HTERT RPE-1 (cell line): ENCODE results near the gene ETV6.

Experiments
- in situ Hi-C: fragments of 300-500 bp; cut with MboI; formaldehyde crosslinking; loops from 4 replicates; pipeline ENCODE4 v1.14.3; 2020; ENCODE audit warnings: low sequenced_read_pairs

The ETV6 gene

GRCh38 chr12:11642785-11643184 is 6.7 kb upstream of the ETV6 start:
- in situ Hi-C loops = no loop called here

GRCh38 chr12:11645391-11645790 is 4.1 kb upstream of the ETV6 start:
- in situ Hi-C loops = no loop called here

DNA sequence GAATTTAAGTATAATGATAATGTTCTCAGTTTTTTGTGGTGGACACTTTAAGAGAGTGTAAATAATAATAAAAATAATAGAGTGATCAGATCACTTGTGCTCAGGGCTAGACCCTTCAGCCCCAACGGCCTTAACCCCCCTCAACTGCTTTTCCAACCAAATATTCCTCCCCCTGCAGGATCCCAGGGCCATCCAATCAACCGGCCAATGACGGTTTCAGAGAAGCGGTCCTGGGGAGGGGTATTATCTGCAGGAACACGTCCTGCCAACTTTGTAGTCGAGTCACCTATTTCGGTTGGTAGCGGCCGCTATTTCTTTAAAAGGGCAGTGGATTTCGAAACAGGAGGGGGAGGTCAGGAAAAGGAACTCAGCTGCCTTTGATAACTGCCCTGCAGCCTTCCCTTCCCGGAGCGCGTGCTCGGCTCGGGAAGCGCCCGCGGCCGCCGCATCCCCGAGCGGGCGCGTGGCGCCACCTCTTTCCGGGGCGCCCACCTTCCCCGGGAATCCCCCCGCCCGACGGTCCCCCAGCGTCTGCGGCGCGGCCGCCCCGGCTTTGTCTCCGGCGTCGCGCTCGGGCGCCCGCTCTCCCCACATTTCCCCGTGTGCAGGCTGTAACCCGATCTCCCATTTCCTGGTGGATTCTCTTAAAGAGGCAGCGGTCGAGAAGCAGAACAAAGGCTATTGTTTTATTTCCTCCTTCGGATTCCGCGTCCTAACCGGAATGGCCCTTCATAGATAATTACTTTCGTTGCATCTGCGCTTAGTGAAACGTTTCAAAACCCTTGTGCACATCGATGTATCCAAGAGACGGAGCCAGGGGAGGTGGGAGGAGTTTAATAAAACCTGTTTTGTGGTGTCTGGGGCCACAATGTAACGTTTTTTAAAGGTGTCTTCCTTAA is 711 bp upstream of the ETV6 start:
- in situ Hi-C loops = no loop called here

DNA sequence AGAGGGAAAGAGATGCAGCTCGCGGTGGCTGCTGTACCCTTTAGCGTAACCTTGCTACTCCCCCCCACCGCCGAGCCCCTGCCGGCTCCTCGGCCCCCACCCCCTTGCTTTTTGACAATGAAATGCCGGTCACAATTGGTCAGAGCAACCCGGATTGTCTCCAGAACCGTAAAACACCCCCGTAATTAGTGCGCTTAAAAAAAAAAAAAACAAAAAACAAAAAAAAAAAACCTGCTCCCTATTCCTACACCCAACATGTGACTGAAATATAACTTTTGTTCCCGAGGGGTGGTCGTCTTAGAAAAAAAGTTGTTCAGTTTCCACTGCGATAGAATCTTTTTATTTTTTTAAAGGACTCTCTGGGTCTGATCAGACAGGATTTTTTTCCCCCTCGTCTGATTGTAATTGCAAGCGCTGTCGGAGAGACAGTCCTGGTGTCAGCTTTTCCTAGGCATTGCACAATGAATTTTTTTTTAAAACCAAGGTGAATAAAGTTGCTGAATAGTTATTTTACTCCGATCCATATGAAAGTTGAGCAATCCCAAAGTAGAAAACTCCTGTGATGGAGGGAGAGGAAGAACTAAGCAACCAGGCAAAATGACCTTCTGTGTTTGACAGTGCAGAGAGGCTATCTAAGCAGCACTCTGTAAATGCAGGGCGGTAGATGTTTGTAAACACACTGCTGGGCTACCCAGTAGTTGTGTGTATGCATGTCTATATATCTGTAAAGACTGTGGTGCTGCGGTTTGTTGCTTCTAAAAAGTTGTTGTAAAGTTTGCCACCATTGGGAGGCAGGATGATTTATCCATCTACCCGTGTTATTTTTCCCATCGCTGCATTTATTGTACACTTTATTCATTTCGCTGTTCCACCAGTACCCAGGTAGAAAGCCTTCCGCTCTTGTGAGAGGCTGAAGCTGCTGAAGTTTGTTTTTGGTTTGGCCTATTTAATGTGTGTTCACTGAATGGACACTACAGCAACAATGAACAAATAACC is 1.1 kb downstream of the ETV6 start:
- in situ Hi-C loops = no loop called here

- in situ Hi-C loops = no loop called here
Measured at GRCh38 chr12:11651381-11651780, 1.9 kb downstream of the ETV6 start.

GRCh38 chr12:11651785-11652184 is 2.3 kb downstream of the ETV6 start:
- in situ Hi-C loops = no loop called here

DNA sequence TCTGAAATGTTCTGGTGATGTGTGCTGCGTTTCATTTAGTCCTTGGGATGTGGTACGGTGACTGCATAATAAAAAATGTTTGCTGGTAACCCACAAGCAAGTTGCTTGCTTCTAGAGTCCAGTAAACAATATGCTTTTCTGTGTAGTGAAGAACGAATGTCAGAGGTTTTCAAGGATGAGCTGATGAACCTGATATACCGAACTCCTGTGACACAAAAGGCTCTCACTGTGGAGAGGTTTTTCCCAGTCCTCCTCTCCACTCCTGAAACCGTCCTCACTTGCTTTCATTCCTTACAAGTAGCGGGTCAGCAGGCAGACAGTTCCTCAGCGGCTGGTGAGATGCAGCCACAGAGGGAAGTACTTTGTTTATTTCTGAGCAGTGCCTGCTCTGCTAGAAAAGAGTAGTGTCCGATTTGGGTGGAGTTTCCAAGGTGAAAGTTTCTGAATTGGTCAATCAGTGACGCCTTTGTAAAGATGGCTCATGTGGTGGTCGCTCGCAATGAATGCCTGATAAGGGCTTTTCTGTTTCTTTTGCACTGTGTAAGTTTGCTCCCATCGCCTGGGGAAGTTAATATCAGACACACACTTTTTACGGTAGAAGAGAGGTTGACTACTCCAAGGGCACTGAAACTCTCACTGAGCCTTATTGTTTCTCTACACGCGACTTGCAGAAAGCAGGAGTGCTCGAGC is 3.0 kb downstream of the ETV6 start:
- in situ Hi-C loops = no loop called here

DNA sequence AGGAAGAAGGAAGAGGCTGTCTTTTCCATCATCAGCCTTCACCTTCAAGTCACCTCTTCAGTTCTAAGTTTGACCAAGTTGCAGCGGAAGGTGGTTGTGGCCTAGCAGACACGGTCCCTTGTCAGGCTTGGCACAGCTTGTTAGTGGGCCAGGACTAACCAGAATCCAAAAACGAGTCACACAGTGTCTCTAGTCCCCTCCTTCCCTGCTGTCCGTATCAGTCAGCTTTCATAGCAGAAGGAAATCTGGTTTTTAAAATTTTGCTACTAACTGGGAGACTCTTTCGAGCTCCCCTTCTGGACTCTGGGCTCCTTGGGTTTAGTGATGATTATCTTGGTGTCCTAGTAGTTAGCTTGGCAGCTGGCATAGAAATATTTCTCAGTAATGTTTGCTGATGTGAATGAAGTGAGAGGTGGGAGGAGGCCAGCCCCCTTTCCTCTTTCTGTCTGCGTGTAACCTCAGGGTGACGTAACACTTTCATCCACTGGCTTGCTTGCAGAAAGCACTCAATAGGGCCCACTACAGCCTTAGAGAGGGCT is 3.8 kb downstream of the ETV6 start:
- in situ Hi-C loops = no loop called here

DNA sequence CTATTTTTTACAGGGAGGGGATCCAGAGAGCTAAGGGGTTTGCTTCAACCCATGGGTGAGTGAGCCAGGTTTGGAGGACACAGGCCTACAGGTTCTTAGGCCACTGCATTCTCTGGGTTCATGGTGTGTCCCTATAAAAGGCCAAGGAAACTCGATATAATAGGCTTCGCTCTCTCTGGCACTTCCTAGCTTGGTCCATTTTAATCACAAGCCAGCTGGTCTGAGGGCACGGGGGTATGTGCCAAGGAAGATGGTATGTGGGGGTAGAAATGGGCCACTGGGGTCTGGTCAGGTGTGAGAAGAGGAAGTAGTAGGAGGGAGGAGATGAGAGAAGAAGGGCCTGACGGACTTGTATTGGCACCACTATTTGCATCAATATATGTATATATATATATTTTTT is 4.9 kb downstream of the ETV6 start:
- in situ Hi-C loops = no loop called here

GRCh38 chr12:11654802-11655201 is 5.3 kb downstream of the ETV6 start:
- in situ Hi-C loops = no loop called here

DNA sequence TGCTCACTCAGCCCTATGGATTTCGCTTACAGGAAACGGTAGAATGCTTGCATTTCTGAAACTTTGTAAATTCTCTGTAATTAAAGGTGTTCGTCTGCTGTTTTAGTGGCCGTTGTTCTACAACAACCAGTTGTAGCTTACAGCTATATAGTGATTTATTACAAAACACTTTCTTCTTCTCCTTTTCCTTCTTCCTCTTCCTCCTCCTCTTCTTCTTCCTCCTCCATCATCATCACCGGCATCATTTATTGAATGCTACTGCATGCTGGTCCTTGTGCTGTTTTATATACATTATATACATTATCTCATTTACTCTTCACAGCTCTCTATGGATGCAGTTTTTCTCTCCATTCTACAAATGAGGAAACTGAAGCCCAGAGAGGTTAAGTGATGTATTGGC is 6.4 kb downstream of the ETV6 start:
- in situ Hi-C loops = no loop called here

- in situ Hi-C loops = no loop called here
Measured at GRCh38 chr12:11656550-11656949, 7.1 kb downstream of the ETV6 start.

- in situ Hi-C loops = no loop called here
Measured at GRCh38 chr12:11657511-11657910, 8.0 kb downstream of the ETV6 start.

DNA sequence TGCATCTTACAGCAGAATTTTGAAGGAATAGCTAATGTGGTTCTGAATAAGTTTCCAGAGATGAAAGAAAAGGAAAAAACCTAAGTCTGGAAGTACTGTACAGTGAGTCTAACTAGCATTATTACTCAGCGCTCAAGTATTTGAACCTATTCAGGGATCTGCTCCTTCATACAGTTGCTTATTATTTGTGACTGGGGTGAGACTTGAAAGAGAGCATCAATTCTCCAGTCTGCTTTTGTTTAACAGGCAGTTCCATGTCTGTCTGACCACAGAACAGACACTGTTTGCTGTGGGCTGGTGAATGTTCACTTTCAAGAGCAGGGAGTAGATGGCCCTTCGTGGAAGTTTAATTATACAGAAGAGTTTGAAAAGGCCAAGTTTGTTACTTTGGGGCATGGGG is 9.3 kb downstream of the ETV6 start:
- in situ Hi-C loops = no loop called here

DNA sequence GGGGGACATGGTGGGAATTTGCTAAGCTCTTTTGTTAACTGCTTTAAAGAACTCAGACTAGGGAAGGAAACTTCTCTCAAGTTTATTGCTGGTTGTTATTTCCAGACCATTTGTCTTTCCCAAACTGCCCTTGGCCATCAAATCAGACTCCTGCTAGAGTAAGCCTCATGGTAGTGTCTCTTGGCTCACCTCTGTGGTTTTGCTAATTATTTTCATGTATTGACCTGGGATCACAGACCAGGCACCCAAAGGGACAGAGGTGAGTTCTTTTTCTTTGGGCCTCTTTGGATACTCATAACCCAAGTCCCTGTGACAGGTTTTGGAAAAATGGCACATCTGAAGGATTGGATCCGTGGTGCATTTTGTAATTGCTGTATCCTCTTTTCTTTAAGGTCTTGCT is 11.2 kb downstream of the ETV6 start:
- in situ Hi-C loops = no loop called here

DNA sequence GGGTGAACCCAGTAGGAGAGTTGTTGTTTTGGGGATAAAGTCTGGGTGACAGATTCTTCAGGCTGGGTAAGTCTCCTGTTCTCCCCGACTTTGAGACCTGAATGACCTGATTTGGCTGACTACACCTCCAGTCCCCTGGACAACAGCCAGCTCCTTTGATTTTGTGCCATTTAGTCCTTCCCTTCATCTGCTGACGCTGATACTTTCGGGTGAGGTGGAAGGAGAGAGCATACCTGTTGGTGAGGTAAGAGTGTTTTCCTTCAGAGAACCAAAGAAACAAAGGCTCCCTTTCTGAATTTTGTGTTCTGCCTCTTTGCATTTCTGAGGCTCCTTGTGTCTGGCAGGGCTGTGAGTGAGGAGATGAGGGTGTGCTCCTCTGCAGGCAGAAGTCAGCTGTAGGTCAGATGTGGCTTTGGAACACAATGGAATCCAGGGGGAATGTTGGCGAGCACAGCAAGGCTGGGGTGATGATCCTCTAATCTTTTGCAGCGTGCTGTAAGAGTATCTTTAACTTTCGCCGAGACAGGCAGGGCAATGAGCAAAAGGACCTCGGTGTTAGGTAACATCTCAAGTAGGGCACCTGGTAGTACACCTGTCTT is 12.1 kb downstream of the ETV6 start:
- in situ Hi-C loops = no loop called here

- in situ Hi-C loops = no loop called here
Measured at GRCh38 chr12:11662369-11662768, 12.9 kb downstream of the ETV6 start.

DNA sequence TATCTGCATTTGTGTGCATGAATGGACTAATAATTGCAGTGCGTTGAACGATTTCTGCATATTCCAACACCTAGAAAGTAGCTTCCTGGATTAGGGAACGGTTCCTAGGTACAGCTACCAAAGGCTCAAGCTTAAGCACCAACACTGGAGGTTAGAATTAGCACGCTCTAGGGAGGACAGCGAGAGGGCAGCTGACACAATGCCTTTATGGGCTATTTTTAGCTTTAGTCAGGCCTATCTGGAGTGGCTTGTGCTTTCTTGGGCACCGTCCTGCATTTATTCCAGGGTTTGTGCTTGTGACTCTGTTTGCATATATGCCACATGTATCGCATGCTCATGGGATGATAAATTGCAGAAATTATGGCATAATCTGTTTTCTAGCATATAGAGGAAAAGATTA is 13.7 kb downstream of the ETV6 start:
- in situ Hi-C loops = no loop called here

- in situ Hi-C loops = no loop called here
Measured at GRCh38 chr12:11664101-11664500, 14.6 kb downstream of the ETV6 start.
